Measurements from ENCODE around the gene SYT7.

- no peak for TF ChIP-seq MAX (IDR thresholded peaks at IDR 0.05)
- TF ChIP-seq CTCF (IDR thresholded peaks at IDR 0.05; ENCODE audit: control extremely low read depth in 1 of 3, insufficient read depth in 1 of 3, low read depth in 1 of 3, low read length in 3 of 3) = no peak
- TF ChIP-seq RNF2 (IDR thresholded peaks at IDR 0.05; ENCODE audit: borderline replicate concordance, low read depth, low read length, missing control alignments, poor library complexity, severe bottlenecking) = no peak
- no peak for TF ChIP-seq RFX5 (IDR thresholded peaks at IDR 0.05; ENCODE audit: borderline replicate concordance, low read depth, low read length)
- TF ChIP-seq PHF8 (conservative IDR thresholded peaks at IDR 0.05; ENCODE audit: low read depth, low read length) = no peak
- no peak for TF ChIP-seq ATF3 (IDR thresholded peaks at IDR 0.05; ENCODE audit: insufficient read depth, low read depth, low read length)
- TF ChIP-seq POLR2A (IDR thresholded peaks at IDR 0.05; ENCODE audit: control extremely low read depth in 1 of 2, low read depth in 2 of 2, low read length in 2 of 2) = no peak
Observed at GRCh38 chr11:61534933-61535839, 45.7 kb downstream of the SYT7 start.

All from H1 (cell line).